DOHH2 (cell line): ENCODE measurements around the gene PYGO2.

Experiments used
- EZH2phosphoT487 ChIP-seq: fragments of 200-600 bp; sonication (generic); IDR thresholded peaks from 2 replicates; pipeline ENCODE4 v1.6.1; 2017; ENCODE audit warnings: borderline replicate concordance, mild to moderate bottlenecking, antibody characterized with exemption, low read length, moderate library complexity, mixed read lengths
- TF ChIP-seq, protein P1 (sequence below): fragments of 200-600 bp; sonication (generic); IDR thresholded peaks from one replicate; pipeline ENCODE4 v1.5.1; 2014; ENCODE audit warnings: antibody characterized with exemption, mild to moderate bottlenecking, low read depth, low read length; ENCODE audit not compliant: poor library complexity, severe bottlenecking

DNA sequence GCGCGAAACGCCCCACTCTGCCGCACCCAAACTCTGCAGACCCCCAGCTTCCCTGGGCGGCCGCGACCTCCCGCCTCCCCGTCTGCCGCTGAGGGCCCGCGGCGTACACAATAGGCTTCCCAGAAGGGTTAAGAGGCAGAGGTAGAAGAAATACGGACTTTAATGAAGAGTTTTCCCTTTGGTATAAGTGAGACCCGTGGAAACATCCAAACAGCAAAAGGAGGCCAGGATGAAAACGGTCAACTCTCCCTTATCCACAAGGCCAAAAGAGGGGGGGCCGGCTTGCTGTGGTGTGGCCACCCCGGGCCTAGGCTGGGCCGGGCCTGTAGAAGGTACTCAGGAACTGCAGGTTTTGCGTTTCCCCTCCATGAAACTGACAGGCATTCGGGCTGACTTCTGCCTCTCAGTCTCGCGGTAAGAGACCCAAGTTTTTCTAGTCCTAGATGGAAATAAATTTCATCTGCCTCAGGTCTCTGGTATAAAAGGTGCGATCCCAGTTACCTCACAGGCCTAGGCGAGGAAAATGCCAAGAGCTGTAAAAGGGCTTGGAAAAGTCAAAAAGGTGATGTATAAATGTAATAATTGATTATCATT lies 671 bp upstream of the PYGO2 start:
- TF ChIP-seq, protein P1, sequence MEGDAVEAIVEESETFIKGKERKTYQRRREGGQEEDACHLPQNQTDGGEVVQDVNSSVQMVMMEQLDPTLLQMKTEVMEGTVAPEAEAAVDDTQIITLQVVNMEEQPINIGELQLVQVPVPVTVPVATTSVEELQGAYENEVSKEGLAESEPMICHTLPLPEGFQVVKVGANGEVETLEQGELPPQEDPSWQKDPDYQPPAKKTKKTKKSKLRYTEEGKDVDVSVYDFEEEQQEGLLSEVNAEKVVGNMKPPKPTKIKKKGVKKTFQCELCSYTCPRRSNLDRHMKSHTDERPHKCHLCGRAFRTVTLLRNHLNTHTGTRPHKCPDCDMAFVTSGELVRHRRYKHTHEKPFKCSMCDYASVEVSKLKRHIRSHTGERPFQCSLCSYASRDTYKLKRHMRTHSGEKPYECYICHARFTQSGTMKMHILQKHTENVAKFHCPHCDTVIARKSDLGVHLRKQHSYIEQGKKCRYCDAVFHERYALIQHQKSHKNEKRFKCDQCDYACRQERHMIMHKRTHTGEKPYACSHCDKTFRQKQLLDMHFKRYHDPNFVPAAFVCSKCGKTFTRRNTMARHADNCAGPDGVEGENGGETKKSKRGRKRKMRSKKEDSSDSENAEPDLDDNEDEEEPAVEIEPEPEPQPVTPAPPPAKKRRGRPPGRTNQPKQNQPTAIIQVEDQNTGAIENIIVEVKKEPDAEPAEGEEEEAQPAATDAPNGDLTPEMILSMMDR, result no peak
- no peak for TF ChIP-seq EZH2phosphoT487
